BLaER1 treated with 17β-estradiol and CSF1 and Interleukin-3, amounts not matched to agents 10 nM and 100 nM (cell line): ENCODE measurements around the gene HEATR3.
"Not testable (repeated sequence)": the region's sequence is repeated elsewhere in the genome, so short reads cannot be mapped to it uniquely, and the experiment has no call there.

ENCODE experiments used
- H3K27ac ChIP-seq, 11 experiments: shearing (Covaris generic); formaldehyde crosslinking; 2 replicates each; pipeline ENCODE4 v1.8.1; 2022
- H3K27me3 ChIP-seq, 11 experiments: shearing (Covaris generic); formaldehyde crosslinking; 2 replicates each; pipeline ENCODE4 v1.8.1; 2022
- H3K36me3 ChIP-seq, 11 experiments: shearing (Covaris generic); formaldehyde crosslinking; 2 replicates each; pipeline ENCODE4 v1.8.1; 2022
- H3K4me1 ChIP-seq, 10 experiments: shearing (Covaris generic); formaldehyde crosslinking; 2 replicates each; pipeline ENCODE4 v1.8.1; 2022
- H3K4me2 ChIP-seq, 11 experiments: shearing (Covaris generic); formaldehyde crosslinking; 2 replicates each; pipeline ENCODE4 v1.8.1; 2022
- H3K4me3 ChIP-seq, 10 experiments: shearing (Covaris generic); formaldehyde crosslinking; 2 replicates each; pipeline ENCODE4 v1.8.1; 2022
- H3K9ac ChIP-seq, 11 experiments: shearing (Covaris generic); formaldehyde crosslinking; 2 replicates each; pipeline ENCODE4 v1.8.1; 2022
- H3K9me3 ChIP-seq, 11 experiments: shearing (Covaris generic); formaldehyde crosslinking; replicated peaks in 1 of 11; 2 replicates each; pipeline ENCODE4 v1.8.1; 2022
- H4K20me1 ChIP-seq, 11 experiments: shearing (Covaris generic); formaldehyde crosslinking; 2 replicates each; pipeline ENCODE4 v1.8.1; 2022
- Cebpa-rat ChIP-seq, 11 experiments: shearing (Covaris generic); IDR thresholded peaks; 2 replicates each; pipeline ENCODE4 v1.8.1; 2022

Gene HEATR3

GRCh38 chr16:50126183-50126582, 60.4 kb downstream of the HEATR3 start:
- no peak overlapping the region for H3K4me2 ChIP-seq
- no peaks in the 10 kb centered on the region for H3K36me3 ChIP-seq
- no peaks in the 10 kb centered on the region for H3K9me3 ChIP-seq
- peaks cover 0 to 13% (median 0%) of the 10 kb centered on the region in 10 experiments; a peak in 1 of 20 replicates for H3K4me1 ChIP-seq
- H3K27ac ChIP-seq, result no peak overlapping the region
- TF ChIP-seq Cebpa-rat (IDR thresholded peaks at IDR 0.05), result no peak
- no peaks in the 10 kb centered on the region for H3K27me3 ChIP-seq
- no peak overlapping the region for H3K9ac ChIP-seq
- H4K20me1 ChIP-seq, result no peaks in the 10 kb centered on the region
- H3K4me3 ChIP-seq, result no peak overlapping the region

- H3K4me2 ChIP-seq, H4K20me1 ChIP-seq, H3K27ac ChIP-seq, H3K36me3 ChIP-seq, H3K9ac ChIP-seq, H3K4me1 ChIP-seq, H3K4me3 ChIP-seq, H3K27me3 ChIP-seq, H3K9me3 ChIP-seq: not testable (repeated sequence)
Observed at GRCh38 chr16:50132571-50132970, 66.8 kb downstream of the HEATR3 start.

DNA sequence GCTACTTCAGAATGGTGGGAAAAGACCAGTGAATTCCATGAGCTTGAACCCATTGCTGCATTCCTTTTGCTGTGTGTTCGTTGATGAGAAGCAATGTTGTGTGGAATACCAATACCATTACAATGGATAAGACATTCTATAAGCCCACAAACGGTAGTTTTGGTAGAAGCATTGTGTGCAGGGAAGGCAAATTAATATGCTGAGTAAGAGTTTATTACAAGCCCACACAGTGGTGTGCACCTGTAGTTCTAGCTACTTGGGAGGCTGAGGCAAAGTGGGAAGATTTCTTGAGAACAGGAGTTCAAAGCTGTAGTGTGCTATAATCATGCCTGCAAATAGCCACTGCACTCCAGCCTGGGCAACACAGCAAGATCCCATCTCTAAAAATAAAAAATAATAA, 67.4 kb downstream of the HEATR3 start:
- H3K36me3 ChIP-seq, result no peaks in the 10 kb centered on the region
- H3K9me3 ChIP-seq, result no peaks in the 10 kb centered on the region
- no peak overlapping the region for H3K27ac ChIP-seq
- no peak for TF ChIP-seq Cebpa-rat (IDR thresholded peaks at IDR 0.05)
- H4K20me1 ChIP-seq, result no peaks in the 10 kb centered on the region
- H3K9ac ChIP-seq, result no peak overlapping the region
- no peaks in the 10 kb centered on the region for H3K27me3 ChIP-seq
- no peaks in the 10 kb centered on the region for H3K4me1 ChIP-seq
- H3K4me2 ChIP-seq, result no peak overlapping the region
- H3K4me3 ChIP-seq, result no peak overlapping the region

DNA sequence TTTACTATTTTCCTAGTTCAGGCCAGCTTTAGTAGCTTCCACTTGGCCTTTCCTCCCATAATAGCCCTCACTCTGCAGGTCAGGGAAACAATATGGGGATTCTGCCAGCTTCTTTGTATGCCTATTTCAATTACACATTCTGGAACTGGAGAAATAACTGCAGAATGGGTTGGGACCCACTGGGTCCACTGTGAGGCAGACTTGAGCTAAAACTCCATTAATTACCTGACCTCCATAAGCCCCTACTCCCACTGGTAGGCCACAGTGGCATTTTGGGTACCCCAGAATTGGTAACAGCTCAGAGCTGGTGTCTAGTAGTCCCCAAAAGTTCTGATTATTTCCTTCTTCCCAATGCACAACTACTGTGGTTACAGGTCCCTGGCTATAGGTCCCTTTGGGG, 70.6 kb downstream of the HEATR3 start:
- no peaks in the 10 kb centered on the region for H3K9me3 ChIP-seq
- H3K36me3 ChIP-seq, result no peaks in the 10 kb centered on the region
- H3K4me2 ChIP-seq, result no peak overlapping the region
- H3K27ac ChIP-seq, result no peak overlapping the region
- no peak overlapping the region for H3K4me3 ChIP-seq
- H3K4me1 ChIP-seq, result no peaks in the 10 kb centered on the region
- H3K9ac ChIP-seq, result no peak overlapping the region
- no peaks in the 10 kb centered on the region for H4K20me1 ChIP-seq
- no peaks in the 10 kb centered on the region for H3K27me3 ChIP-seq
- TF ChIP-seq Cebpa-rat (IDR thresholded peaks at IDR 0.05), result no peak

- no peak overlapping the region for H3K27ac ChIP-seq
- no peaks in the 10 kb centered on the region for H3K27me3 ChIP-seq
- H3K36me3 ChIP-seq, result no peaks in the 10 kb centered on the region
- H3K9ac ChIP-seq, result no peak overlapping the region
- no peaks in the 10 kb centered on the region for H3K4me1 ChIP-seq
- H4K20me1 ChIP-seq, result no peaks in the 10 kb centered on the region
- H3K4me2 ChIP-seq, result no peak overlapping the region
- no peak overlapping the region for H3K4me3 ChIP-seq
- H3K9me3 ChIP-seq, result no peaks in the 10 kb centered on the region
- TF ChIP-seq Cebpa-rat (IDR thresholded peaks at IDR 0.05), result no peak
Observed at GRCh38 chr16:50137268-50137667, 71.5 kb downstream of the HEATR3 start.

GRCh38 chr16:50139580-50139979, 73.8 kb downstream of the HEATR3 start:
- Histone ChIP-seq H3K9ac (no peak overlapping the region), H3K27me3 (no peaks in the 10 kb centered on the region), H3K4me3 (no peak overlapping the region), H3K36me3 (no peaks in the 10 kb centered on the region), H3K4me2 (no peak overlapping the region), H3K9me3 (no peaks in the 10 kb centered on the region), H4K20me1 (no peaks in the 10 kb centered on the region), H3K4me1 (no peaks in the 10 kb centered on the region), H3K27ac (no peak overlapping the region)
- no peak for TF ChIP-seq Cebpa-rat (IDR thresholded peaks at IDR 0.05)

- no peak overlapping the region for H3K27ac ChIP-seq
- no peaks in the 10 kb centered on the region for H3K27me3 ChIP-seq
- H3K9ac ChIP-seq, result no peak overlapping the region
- H3K4me3 ChIP-seq, result no peak overlapping the region
- no peaks in the 10 kb centered on the region for H3K36me3 ChIP-seq
- TF ChIP-seq Cebpa-rat (IDR thresholded peaks at IDR 0.05), result no peak
- peaks cover 0 to 9% (median 7%) of the 10 kb centered on the region in 10 experiments; a peak in 11 of 20 replicates for H3K4me1 ChIP-seq
- H4K20me1 ChIP-seq, result no peaks in the 10 kb centered on the region
- no peaks in the 10 kb centered on the region for H3K9me3 ChIP-seq
- H3K4me2 ChIP-seq, result no peak overlapping the region
Observed at GRCh38 chr16:50144211-50144610, 78.4 kb downstream of the HEATR3 start.

GRCh38 chr16:50146479-50147435, 81.0 kb downstream of the HEATR3 start:
- H3K9ac ChIP-seq, result no peak overlapping the region
- H3K36me3 ChIP-seq, result no peaks in the 10 kb centered on the region
- H3K9me3 ChIP-seq, result no peaks in the 10 kb centered on the region
- H3K27ac ChIP-seq, result no peak overlapping the region
- H3K27me3 ChIP-seq, result no peaks in the 10 kb centered on the region
- no peak for TF ChIP-seq Cebpa-rat (IDR thresholded peaks at IDR 0.05)
- peaks cover 0 to 9% (median 7%) of the 10 kb centered on the region in 10 experiments; a peak in 15 of 20 replicates for H3K4me1 ChIP-seq
- H3K4me2 ChIP-seq, result peak overlapping the region in 3 of 11 experiments; percentile 5 to 26 (median 13); a peak in 4 of 22 replicates
- H4K20me1 ChIP-seq, result no peaks in the 10 kb centered on the region
- H3K4me3 ChIP-seq, result no peak overlapping the region

DNA sequence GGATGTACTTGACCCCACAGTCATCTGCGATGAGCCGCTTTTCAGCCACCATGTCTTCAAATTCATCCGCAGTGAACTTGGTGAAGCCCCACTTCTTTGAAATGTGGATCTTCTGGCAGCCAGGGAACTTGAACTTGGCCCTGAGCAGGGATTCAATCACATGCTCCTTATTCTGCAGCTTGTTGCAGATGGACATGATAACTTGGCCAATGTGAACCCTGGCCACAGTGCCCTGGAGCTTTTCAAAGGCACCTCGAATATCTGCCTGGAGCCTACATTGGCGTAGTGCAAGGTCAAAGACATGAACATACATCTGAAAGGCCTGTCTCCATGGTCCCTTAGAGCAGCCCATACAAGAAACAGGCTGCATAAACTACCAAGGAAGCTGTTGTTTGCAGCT, 85.6 kb downstream of the HEATR3 start:
- H3K4me2 ChIP-seq, result peak overlapping the region in 2 of 11 experiments; percentile 91 to 97; a peak in 3 of 22 replicates
- H3K27ac ChIP-seq, result no peak overlapping the region
- no peaks in the 10 kb centered on the region for H3K27me3 ChIP-seq
- no peak overlapping the region for H3K4me3 ChIP-seq
- peaks cover 28 to 41% (median 35%) of the 10 kb centered on the region in 10 experiments for H3K4me1 ChIP-seq
- no peaks in the 10 kb centered on the region for H3K9me3 ChIP-seq
- no peak overlapping the region for H3K9ac ChIP-seq
- peaks cover 29 to 31% (median 30%) of the 10 kb centered on the region in 11 experiments for H4K20me1 ChIP-seq
- TF ChIP-seq Cebpa-rat (IDR thresholded peaks at IDR 0.05), result no peak
- H3K36me3 ChIP-seq, result no peaks in the 10 kb centered on the region
